IgD-negative memory B cell (primary cell): ENCODE results near the gene PSMB8. TPM values are rescaled to one million over a fixed set of nuclear protein-coding genes. Genes with fewer than 3 reads are reported as not detected.
"Not testable (repeated sequence)": the region's sequence is repeated elsewhere in the genome, so short reads cannot be mapped to it uniquely, and the experiment has no call there.

Experiments used
- H3K27ac Mint-ChIP-seq, 3 donors: one replicate each; pipeline ENCODE4 v1.8.0; 2020 to 2022; ENCODE audit warnings: mild to moderate bottlenecking in 3 of 3, mixed read lengths in 3 of 3, moderate library complexity in 1 of 3
- H3K27me3 Mint-ChIP-seq: one replicate; pipeline ENCODE4 v1.8.0; 2021; ENCODE audit warnings: mixed read lengths
- H3K36me3 Mint-ChIP-seq: one replicate; pipeline ENCODE4 v1.8.0; 2020; ENCODE audit warnings: mild to moderate bottlenecking, mixed read lengths
- H3K4me1 Mint-ChIP-seq, 3 donors: one replicate each; pipeline ENCODE4 v1.8.0; 2020 to 2022; ENCODE audit warnings: mixed read lengths in 3 of 3, mild to moderate bottlenecking in 1 of 3
- H3K4me3 Mint-ChIP-seq, 4 donors: one replicate each; pipeline ENCODE4 v1.8.0; 2020 to 2022; ENCODE audit warnings: mild to moderate bottlenecking in 4 of 4, mixed read lengths in 4 of 4, moderate library complexity in 3 of 4
- H3K9me3 Mint-ChIP-seq, 3 donors: one replicate each; pipeline ENCODE4 v1.8.0; 2020 to 2021; ENCODE audit warnings: mixed read lengths in 3 of 3, mild to moderate bottlenecking in 1 of 3
- polyA plus RNA-seq: library from polyadenylated mRNA; unstranded; fragments of 300-500 nt; fragmentation: Illumina TruSeq; gene quantifications from one replicate; pipeline ENCODE4 v1.2.3, GENCODE V29; 2021

The PSMB8 gene
- polyA plus RNA-seq = 366 TPM

GRCh38 chr6:32843979-32844838 lies at the start of gene PSMB8:
Gene PSMB8, minus strand, starts transcription at chr6:32844047. Its CDS starts 51 bp downstream, at chr6:32843996.
- H3K9me3 Mint-ChIP-seq = peaks cover 0 to 2% (median 0%) of the 10 kb centered on the region in 3 donors
- peaks cover 30% of the 10 kb centered on the region for H3K36me3 Mint-ChIP-seq
- H3K4me3 Mint-ChIP-seq = peak within 1 kb of the TSS; percentile 95 to 100 (median 97)
- H3K27ac Mint-ChIP-seq = peak within 1 kb of the TSS; percentile 98 to 100 (median 100)
- H3K27me3 Mint-ChIP-seq = no peaks in the 10 kb centered on the region
- peaks cover 58 to 72% (median 60%) of the 10 kb centered on the region in 3 donors for H3K4me1 Mint-ChIP-seq

- H3K27ac Mint-ChIP-seq = peak overlapping the region in 1 of 3 donors; percentile 7
- peaks cover 29 to 60% (median 33%) of the 10 kb centered on the region in 3 donors for H3K4me1 Mint-ChIP-seq
- no peaks in the 10 kb centered on the region for H3K36me3 Mint-ChIP-seq
- H3K9me3 Mint-ChIP-seq = no peaks in the 10 kb centered on the region
- peak overlapping the region in 1 of 4 donors; percentile 12 for H3K4me3 Mint-ChIP-seq
- H3K27me3 Mint-ChIP-seq = no peaks in the 10 kb centered on the region
Measured at GRCh38 chr6:32890831-32891230, 47.0 kb upstream of the PSMB8 start.

GRCh38 chr6:32889533-32889932 lies 45.7 kb upstream of the PSMB8 start:
- Mint-ChIP-seq H3K27ac (peak overlapping the region in 1 of 3 donors; percentile 92), H3K4me3 (no peak overlapping the region), H3K27me3 (no peaks in the 10 kb centered on the region), H3K9me3 (no peaks in the 10 kb centered on the region), H3K4me1 (peaks cover 20 to 52% (median 28%) of the 10 kb centered on the region in 3 donors), H3K36me3 (no peaks in the 10 kb centered on the region)

GRCh38 chr6:32888576-32888975 lies 44.7 kb upstream of the PSMB8 start:
- no peak overlapping the region for H3K4me3 Mint-ChIP-seq
- no peaks in the 10 kb centered on the region for H3K9me3 Mint-ChIP-seq
- peak overlapping the region in 1 of 3 donors; percentile 69 for H3K27ac Mint-ChIP-seq
- no peaks in the 10 kb centered on the region for H3K36me3 Mint-ChIP-seq
- peaks cover 20 to 47% (median 23%) of the 10 kb centered on the region in 3 donors for H3K4me1 Mint-ChIP-seq
- H3K27me3 Mint-ChIP-seq = no peaks in the 10 kb centered on the region

- no peaks in the 10 kb centered on the region for H3K36me3 Mint-ChIP-seq
- H3K27me3 Mint-ChIP-seq = no peaks in the 10 kb centered on the region
- H3K4me3 Mint-ChIP-seq = peak overlapping the region in 1 of 4 donors; percentile 65
- no peaks in the 10 kb centered on the region for H3K9me3 Mint-ChIP-seq
- H3K27ac Mint-ChIP-seq = no peak overlapping the region
- peaks cover 15 to 41% (median 22%) of the 10 kb centered on the region in 3 donors for H3K4me1 Mint-ChIP-seq
Measured at GRCh38 chr6:32887616-32888015, 43.8 kb upstream of the PSMB8 start.

- Mint-ChIP-seq H3K27me3 (no peaks in the 10 kb centered on the region), H3K27ac (no peak overlapping the region), H3K9me3 (no peaks in the 10 kb centered on the region), H3K36me3 (no peaks in the 10 kb centered on the region), H3K4me1 (peaks cover 18 to 36% (median 22%) of the 10 kb centered on the region in 3 donors), H3K4me3 (no peak overlapping the region)
Measured at GRCh38 chr6:32886681-32887383, 43.0 kb upstream of the PSMB8 start.

- peaks cover 22 to 40% (median 25%) of the 10 kb centered on the region in 3 donors for H3K4me1 Mint-ChIP-seq
- peak overlapping the region in 2 of 3 donors; percentile 14 to 43 for H3K27ac Mint-ChIP-seq
- H3K9me3 Mint-ChIP-seq = no peaks in the 10 kb centered on the region
- H3K4me3 Mint-ChIP-seq = peak overlapping the region in 1 of 4 donors; percentile 3
- no peaks in the 10 kb centered on the region for H3K36me3 Mint-ChIP-seq
- no peaks in the 10 kb centered on the region for H3K27me3 Mint-ChIP-seq
Measured at GRCh38 chr6:32885698-32886286, 41.9 kb upstream of the PSMB8 start.

- H3K9me3 Mint-ChIP-seq = no peaks in the 10 kb centered on the region
- H3K36me3 Mint-ChIP-seq = no peaks in the 10 kb centered on the region
- no peak overlapping the region for H3K4me3 Mint-ChIP-seq
- no peak overlapping the region for H3K27ac Mint-ChIP-seq
- peaks cover 2% of the 10 kb centered on the region for H3K27me3 Mint-ChIP-seq
- peaks cover 27 to 43% (median 28%) of the 10 kb centered on the region in 3 donors for H3K4me1 Mint-ChIP-seq
Measured at GRCh38 chr6:32883789-32884188, 39.9 kb upstream of the PSMB8 start.

GRCh38 chr6:32882879-32883250 lies 39.0 kb upstream of the PSMB8 start:
- peaks cover 24 to 38% (median 26%) of the 10 kb centered on the region in 3 donors for H3K4me1 Mint-ChIP-seq
- H3K27ac Mint-ChIP-seq = peak overlapping the region in 1 of 3 donors; percentile 40
- H3K36me3 Mint-ChIP-seq = peaks cover 2% of the 10 kb centered on the region
- H3K4me3 Mint-ChIP-seq = no peak overlapping the region
- H3K27me3 Mint-ChIP-seq = peaks cover 2% of the 10 kb centered on the region
- no peaks in the 10 kb centered on the region for H3K9me3 Mint-ChIP-seq

- H3K9me3 Mint-ChIP-seq, H3K36me3 Mint-ChIP-seq, H3K27me3 Mint-ChIP-seq, H3K27ac Mint-ChIP-seq: not testable (repeated sequence)
- Mint-ChIP-seq H3K4me3 (peak overlapping the region in 1 of 4 donors; percentile 7), H3K4me1 (peaks cover 17 to 22% (median 17%) of the 10 kb centered on the region in 3 donors)
Measured at GRCh38 chr6:32880962-32881361, 37.1 kb upstream of the PSMB8 start.

- Mint-ChIP-seq H3K27me3 (peaks cover 2% of the 10 kb centered on the region), H3K27ac (no peak overlapping the region), H3K36me3 (peaks cover 4% of the 10 kb centered on the region), H3K4me3 (peak overlapping the region in 2 of 4 donors; percentile 66 to 76), H3K9me3 (no peaks in the 10 kb centered on the region), H3K4me1 (peaks cover 14 to 17% (median 16%) of the 10 kb centered on the region in 3 donors)
Measured at GRCh38 chr6:32879691-32880090, 35.8 kb upstream of the PSMB8 start.

- Mint-ChIP-seq H3K27me3 (peaks cover 2% of the 10 kb centered on the region), H3K27ac (no peak overlapping the region), H3K9me3 (peaks cover 0 to 5% (median 5%) of the 10 kb centered on the region in 3 donors), H3K4me3 (no peak overlapping the region), H3K36me3 (peaks cover 4% of the 10 kb centered on the region), H3K4me1 (peaks cover 14 to 21% (median 15%) of the 10 kb centered on the region in 3 donors)
Measured at GRCh38 chr6:32876603-32877002, 32.8 kb upstream of the PSMB8 start.

- not testable (repeated sequence) for H3K27ac Mint-ChIP-seq, H3K9me3 Mint-ChIP-seq, H3K27me3 Mint-ChIP-seq, H3K4me1 Mint-ChIP-seq, H3K36me3 Mint-ChIP-seq, H3K4me3 Mint-ChIP-seq
Measured at GRCh38 chr6:32873947-32874346, 30.1 kb upstream of the PSMB8 start.

GRCh38 chr6:32868257-32868788 lies 24.5 kb upstream of the PSMB8 start:
- peak overlapping the region in 1 of 4 donors; percentile 23 for H3K4me3 Mint-ChIP-seq
- H3K9me3 Mint-ChIP-seq = peaks cover 0 to 8% (median 0%) of the 10 kb centered on the region in 3 donors
- no peaks in the 10 kb centered on the region for H3K27me3 Mint-ChIP-seq
- H3K27ac Mint-ChIP-seq = peak overlapping the region in 2 of 3 donors; percentile 84 to 96
- peaks cover 4% of the 10 kb centered on the region for H3K36me3 Mint-ChIP-seq
- H3K4me1 Mint-ChIP-seq = peaks cover 27 to 31% (median 31%) of the 10 kb centered on the region in 3 donors
